Posterior cingulate gyrus (tissue), 11 donors: ENCODE results near the gene HYDIN.

ENCODE experiments used
- DNase-seq, 10 donors: peaks; one replicate each; pipeline versions ENCODE4 v3.0.0 to v3.0.0-alpha.2; 2020 to 2021; ENCODE audit warnings: mixed read lengths in 3 of 10
- intact Hi-C: fragments of 100-400 bp; cut with DNase I; formaldehyde crosslinking; loops from one replicate; pipeline ENCODE4 v1.15.1; 2023

Gene HYDIN

DNA sequence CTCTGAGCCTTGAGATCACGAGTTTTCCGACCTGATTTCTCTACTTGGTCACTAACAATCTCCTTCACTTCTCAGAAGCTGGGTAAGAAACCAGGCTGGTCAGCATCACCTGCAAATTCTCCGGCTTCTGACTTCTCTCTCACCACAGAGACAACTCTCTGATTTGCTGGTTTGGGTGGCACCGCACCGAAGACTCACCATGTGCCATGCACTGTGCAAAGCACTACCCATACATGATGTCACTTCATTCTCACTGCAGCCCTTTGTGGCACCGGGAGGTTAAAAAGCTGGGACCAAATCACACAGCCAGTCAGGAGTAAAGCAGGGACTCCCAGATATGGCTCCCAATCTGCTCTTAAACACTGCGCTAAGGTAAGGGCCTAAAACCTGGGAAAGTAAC, 430.2 kb downstream of the HYDIN start:
- intact Hi-C loops, result no loop called here
- DNase-seq, result no peak

DNA sequence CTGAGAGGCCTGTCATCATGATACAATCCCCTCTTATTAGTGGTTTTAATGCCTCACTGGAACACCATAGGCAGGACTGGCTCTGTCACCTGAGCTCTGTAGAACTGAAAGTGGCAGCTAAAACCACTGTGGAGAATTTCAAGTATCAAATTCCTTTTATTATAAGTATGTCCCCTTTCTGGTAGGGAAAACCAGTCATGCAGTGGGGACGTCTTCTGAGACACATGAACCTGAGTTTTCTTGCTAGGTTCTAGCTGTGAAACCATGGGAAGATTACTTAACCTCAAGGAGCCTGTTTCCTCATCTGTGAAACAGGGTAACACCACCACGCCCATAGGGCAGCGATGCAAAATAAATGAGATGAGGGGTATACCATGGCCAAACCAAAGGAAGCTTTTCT, 434.2 kb downstream of the HYDIN start:
- no peak for DNase-seq
- intact Hi-C loops, result no loop called here

DNA sequence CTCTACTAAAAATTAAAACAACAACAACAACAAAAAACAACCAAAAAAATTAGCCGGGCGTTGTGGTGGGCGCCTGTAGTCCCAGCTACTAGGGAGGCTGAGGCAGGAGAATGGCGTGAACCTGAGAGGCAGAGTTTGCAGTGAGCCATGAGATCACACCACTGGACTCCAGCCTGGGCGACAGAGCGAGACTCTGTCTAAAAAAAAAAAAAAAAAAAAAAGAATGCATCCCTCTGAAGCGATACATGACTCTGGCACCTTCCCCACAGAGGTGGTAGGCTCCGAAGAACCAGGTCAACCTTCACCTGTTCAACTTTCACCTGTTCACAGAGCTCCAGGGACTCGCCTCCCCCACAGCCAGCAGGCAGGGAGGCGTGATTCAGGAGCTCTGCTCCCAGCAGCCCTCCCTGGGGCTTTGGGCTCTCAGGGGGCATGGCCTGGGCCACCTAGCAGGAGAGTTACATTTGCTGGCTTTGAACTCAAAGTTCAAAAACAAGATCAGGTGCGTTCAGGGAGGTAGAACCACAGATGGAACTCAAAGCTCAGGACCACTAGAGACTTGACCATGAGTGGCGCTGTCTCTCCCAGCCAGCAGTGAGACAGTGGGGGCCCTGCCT, 435.1 kb downstream of the HYDIN start:
- intact Hi-C loops, result no loop called here
- no peak for DNase-seq

DNA sequence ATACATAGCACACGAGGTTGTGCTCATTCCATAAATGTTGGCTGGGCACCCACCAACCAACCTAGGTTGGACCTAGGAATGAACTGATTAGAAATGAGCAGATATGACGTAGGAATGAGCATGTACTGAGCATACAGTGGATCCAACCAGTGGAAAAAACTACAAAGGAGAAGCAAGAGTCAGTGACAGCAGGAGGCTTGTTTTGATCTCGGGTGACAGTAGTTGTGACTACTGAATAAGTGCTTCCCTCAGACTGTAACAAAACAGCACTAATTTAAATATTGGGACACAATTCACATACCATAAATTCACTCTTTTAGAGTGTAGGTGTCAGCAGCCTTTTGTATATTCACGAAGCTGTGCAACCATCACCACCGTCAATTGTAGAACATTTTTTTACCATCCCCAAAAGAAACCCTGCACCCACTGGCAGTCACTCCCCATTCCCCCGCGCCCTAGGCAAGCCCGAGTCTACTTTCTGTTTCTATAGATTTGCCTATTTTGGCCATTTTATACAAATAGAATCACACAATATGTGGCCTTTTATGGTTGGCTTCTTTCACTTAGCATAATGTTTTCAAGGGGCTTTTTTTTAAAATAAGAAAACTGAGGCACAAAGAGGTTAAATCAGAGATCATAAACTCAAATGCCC, 436.5 kb downstream of the HYDIN start:
- intact Hi-C loops, result no loop called here
- DNase-seq, result no peak

DNA sequence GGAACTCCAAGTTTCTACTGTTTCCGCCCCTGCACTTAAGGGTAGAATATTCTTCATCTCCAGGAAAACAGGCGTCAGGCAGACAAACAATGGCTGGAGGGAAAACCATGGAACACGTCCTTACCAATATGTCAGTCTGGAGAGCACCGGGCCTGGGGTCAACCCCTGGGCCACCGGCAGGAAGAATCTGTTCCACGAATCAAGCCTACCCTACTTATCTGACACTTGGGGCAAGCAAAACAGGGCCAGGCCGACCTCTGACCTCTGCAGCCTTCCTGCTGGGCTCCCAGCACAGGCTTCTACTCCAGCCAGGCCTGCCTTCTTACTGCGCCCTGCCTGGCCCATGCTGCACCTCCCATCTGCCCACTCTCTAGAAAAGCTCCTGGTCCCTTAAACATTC, 439.7 kb downstream of the HYDIN start:
- intact Hi-C loops, result no loop called here
- no peak for DNase-seq

DNA sequence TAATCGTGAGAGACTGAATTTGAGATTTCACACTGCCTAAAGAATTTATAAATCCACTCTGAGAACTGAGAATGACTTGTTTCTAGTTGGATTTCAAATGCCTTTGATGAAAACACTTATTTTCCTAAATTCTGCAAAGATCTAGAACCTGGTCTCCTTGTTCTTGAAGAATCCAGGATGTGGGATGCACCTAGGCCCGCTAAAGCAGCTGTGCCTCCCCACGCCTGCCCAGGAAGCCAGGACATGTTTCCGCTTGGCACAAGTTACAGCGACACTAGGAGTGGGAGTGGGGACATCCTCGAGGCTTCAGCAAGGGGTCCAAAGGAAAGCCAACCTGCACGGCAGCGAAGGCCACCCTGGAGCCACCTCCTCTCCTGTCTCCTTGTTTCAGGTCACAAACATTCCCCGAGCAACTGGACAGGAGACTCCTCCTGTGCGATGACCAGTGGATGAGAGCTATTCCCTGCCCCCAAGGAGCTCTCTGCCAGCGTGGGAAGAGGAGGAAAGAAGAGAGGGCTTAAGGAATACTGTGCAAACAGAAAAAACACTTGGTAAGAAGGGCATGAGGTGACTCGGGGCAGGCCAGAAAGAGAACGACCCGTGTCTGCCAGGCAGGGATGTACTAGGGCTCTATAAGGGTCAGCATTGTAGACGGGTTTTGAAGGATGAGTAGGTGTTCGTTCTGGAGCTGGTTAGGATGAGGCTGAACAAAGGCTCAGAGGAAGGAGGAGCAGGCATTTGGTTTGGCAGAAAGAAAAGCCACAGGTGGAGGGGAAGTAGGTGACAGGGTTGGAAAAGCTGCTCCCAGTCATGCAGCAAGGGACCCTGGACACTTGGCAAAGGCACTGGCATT, 440.7 kb downstream of the HYDIN start:
- DNase-seq, result no peak
- intact Hi-C loops, result no loop called here

DNA sequence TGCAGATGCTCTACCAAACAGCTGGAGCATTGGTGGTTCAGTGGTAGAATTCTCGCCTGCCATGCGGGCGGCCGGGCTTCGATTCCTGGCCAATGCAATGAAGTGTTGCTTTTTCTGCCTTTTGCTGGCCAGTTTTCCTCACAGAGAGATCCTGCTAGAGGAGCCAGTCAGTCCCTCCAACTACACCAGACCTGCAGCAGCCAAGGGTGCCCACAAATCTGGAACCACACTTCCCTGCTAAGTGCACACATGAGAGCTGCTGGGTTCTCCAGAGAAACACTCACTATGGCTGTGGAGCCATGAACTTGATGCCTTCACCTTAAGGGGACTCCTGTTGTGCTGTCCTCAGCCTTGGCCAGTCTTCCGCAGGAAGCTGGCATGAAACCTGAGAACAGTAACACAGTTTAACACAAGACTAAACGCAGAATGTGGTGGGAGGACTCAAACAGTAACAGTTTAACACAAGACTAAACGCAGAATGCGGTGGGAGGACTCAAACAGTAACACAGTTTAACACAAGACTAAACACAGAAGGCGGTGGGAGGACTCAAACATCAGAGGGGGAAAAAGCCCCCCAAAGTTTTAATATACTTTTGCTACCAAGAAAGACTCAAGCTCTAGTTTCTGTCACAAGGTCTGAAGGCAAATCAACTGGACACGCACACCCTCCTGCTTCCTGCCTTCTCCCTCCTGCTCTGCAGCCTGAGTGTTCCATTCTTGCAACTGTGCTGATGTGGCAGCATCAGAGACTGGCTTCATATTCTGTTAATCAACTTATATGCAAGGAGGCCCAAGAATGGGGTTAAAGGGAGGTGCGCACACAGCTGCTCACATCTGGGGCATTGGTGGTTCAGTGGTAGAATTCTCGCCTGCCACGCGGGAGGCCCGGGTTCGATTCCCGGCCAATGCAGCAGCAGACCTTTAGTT, 441.6 kb downstream of the HYDIN start:
- peak in 3 of 10 donors; percentile 24 to 88 (median 29) for DNase-seq

DNA sequence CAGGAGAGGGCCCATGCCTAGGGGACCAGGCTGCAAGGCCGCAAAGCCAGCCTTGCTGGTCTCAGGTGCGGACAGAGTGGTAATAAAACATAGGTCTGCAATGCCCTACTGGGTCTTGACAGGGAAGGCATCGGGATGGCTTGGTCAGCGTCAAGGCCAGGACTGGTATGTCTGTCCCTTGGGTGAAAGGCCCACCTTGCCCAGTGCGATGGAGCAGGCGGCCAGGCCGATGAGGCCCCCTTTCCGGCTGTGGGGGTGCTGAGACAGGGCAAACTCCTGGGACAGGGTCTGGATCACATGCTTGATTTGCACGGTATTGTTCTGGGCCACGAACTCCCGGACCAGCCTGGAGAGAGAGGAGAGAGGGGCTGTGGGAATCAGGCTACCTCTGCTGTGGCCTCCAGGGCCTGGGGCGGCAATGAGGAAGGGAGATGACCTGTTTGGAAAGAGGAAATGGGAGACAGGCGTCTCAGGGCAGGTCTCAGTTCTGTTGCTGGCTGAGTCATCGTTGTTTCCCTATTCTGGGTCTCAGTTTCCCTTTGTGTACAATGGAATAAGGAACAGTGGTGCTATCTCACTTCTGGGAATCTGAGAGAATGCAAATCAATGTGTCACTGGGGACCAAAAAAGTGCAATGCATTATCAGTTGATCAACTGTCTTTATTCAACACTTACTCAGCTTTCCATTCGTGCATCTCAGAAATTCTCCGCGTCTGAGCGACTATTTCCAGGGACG, 444.3 kb downstream of the HYDIN start:
- intact Hi-C loops, result no loop called here

More for the DNA sequence above, 441.6 kb downstream of the HYDIN start:
- intact Hi-C loops, result no loop called here

DNA sequence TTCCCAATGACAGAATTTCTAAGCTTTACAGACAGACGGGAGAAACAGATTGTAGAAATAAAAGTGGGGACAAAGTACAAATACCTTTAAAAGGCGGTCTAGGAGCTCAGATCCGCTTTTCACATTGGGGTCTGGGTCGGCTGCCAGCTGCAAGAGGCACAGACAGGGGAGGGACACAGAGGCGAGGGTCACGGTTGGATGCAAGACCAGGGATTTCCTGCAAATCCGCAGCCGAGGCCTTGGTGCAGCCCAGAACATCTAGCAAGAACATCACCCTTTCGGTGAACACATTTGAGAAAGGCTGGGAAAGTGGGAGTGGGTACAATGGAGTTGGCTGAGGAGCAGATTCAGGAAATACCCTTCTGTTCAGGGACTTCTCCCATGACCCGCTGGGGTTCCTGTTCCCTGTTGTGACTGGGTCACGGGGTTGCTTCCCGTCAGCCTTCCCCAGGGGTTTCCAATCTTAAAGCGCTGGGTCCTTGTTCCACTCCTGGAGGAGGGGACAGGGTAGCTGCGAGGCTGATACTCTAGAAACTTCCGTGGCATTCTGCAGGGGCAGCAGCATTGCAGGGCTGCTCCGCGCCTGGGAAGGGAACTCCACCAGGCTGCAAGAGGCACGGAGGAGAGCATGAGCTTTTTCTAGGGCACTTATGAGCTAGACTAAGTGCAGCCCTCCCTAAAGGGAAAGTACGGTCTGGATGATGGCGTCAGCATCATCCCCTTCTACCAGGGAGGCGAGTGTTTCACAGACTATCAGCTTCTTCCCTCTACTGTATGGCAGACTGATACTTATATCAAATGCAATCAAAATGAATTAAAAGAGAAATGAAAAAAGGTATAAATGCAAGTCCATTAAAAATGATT, 445.6 kb downstream of the HYDIN start:
- intact Hi-C loops, result no loop called here
- peak in 1 of 10 donors; percentile 29 for DNase-seq

More for the DNA sequence above, 444.3 kb downstream of the HYDIN start:
- no peak for DNase-seq

DNA sequence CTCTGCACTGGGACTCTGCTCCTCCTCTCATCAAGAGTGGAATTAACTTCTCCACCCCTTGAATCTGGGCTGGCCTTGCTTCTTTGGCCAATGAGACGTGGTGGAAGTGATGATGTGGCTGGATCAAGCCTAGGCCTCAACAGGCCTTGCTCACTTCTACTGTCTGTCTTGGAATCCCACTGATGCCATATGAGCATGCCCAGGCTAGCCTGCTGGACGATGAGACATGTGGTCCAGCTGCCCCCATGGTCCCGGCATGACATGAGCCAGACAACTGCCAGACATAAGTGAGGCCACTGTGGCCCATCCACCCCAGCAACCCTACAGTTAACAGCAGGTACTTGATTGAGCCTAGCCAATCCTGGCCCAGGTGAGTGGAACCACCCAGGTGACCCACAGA, 448.3 kb downstream of the HYDIN start:
- DNase-seq, result no peak
- intact Hi-C loops, result no loop called here

DNA sequence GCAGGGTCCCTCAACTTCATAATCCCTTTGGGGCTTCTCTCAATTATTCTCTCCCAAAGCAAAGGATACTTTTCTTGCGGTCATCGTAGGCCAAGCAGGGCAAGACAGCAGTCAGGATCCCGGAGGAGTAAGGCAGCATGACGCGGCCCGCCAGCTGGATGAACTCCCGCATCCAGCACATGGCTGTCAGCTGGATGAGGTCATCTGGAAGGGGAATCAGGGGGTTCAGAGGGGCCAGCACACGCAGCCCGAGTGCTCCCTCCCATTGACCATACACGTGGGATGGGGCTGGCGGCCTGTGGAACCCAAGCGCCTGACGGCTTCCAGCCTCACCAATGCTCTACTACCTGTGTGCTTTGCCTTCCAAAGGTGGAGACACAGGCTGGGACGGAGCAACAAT, 448.7 kb downstream of the HYDIN start:
- intact Hi-C loops, result no loop called here
- no peak for DNase-seq

DNA sequence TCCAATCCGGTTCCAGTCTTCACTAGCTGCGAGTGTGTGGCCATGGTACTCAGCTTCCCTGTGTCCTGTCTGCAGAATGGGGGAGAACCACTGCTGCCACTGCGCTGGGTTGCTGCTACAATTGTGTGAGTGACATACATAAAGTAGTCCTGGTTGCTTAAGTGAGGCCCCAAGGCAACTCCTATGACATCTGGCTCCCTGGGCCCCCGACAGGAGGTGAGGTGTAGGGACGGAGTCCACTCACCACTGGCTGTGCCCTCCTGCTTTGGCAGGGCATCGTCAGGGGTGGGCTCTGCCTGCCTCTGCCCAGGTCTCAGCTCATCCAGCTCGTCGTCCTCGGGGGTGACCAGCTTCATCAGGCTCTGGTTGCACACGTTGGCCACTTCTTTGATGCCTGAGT, 450.0 kb downstream of the HYDIN start:
- DNase-seq, result peak in 1 of 10 donors; percentile 50
- intact Hi-C loops, result no loop called here

DNA sequence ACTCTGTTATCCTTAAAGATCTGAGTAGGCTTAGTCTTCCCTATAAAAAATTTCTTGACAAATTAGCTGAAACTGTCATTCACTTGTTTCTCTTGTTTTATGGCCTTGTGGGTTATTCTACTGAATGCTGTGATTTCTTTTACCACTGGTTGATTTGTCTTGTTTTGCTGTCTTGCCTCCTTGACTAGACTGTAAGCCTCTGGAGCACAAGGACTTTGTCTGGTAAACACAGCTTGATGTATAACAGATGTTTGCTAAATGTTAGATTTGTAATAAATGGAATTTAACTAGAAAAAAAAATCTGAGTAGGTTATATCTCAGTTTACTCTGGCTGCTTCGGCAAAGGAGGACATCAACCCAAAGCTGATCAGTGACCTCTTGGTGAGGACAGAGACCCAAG, 451.2 kb downstream of the HYDIN start:
- no peak for DNase-seq
- intact Hi-C loops, result no loop called here

DNA sequence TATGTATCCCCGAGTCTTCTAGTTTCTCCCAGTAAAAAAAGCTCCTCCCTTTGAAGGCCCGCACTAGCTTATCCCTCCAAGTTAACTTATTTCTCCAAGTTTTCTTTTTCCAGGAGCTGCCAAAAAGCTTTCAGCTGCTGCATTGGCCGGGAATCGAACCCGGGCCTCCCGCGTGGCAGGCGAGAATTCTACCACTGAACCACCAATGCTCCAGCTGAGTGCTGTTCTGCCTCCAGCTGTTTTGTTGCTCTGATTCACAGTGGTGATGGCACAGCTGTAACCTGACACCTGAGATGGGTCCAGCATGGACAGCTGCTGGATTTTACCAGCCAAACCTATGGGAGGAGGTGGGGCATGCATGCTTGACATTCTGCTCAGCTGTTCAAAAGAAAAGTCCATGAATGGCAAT, 451.6 kb downstream of the HYDIN start:
- DNase-seq, result peak in 6 of 10 donors; percentile 31 to 87 (median 42)
- intact Hi-C loops, result no loop called here

DNA sequence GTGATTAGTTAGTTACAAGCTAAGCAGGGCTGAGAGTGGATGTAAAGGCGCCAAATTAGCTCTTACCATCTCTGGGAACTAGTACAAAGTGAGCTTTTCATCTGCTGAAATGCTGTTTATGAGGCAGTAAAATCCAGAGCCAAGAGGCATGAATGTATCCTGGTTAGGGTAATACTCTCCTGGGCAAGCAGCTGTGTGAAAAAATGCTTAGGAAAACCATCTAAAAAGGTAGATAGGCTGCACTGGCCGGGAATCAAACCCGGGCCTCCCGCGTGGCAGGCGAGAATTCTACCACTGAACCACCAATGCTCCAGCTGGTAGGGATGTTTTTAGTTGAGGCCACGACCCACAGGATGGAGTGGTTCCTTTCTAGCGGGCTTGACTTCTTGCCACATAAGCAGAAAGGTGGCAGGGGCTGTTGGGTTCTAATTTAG, 452.5 kb downstream of the HYDIN start:
- intact Hi-C loops, result no loop called here
- peak in 2 of 10 donors; percentile 51 for DNase-seq

DNA sequence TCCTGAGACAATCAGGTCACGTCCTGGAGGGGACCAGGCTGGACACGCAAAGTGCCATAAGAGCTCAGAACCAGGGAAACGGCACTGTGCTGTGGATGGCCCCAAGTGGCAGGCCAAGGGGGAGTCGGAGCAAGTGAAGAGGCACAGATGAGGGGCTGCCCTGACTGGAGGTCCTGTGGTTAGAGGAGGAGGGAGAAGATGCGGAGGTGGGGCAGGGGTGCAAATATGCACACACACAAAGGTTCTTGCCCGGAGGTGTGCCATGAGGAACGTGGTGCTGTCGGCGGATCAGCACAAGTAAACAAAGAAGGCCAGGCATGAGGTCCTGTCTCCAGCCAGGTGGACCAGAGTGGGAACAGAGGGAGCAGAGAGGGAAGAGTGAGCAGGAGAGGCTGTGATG, 453.0 kb downstream of the HYDIN start:
- intact Hi-C loops, result no loop called here
- peak in 2 of 10 donors; percentile 22 to 47 for DNase-seq

DNA sequence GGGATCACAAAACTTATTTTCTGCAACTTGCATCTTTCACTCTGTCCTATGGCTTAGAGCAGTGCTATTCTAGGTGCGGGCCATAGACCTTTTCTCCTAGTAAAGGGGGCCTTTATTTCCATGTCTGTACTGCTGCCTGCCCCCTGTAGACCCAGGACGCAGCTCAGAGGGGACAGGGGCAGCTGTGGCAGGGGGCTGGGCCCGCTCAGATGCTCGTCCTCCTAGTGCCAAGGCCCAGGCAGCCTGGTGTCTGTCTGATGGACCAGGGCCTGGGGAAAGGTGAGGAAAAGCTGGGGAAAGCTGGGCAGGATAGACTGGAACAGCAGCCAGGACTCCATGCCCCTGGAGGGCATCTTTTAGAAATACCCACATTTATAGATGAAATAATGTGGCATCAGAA, 455.1 kb downstream of the HYDIN start:
- DNase-seq, result peak in 3 of 10 donors; percentile 30 to 66 (median 39)
- intact Hi-C loops, result no loop called here

DNA sequence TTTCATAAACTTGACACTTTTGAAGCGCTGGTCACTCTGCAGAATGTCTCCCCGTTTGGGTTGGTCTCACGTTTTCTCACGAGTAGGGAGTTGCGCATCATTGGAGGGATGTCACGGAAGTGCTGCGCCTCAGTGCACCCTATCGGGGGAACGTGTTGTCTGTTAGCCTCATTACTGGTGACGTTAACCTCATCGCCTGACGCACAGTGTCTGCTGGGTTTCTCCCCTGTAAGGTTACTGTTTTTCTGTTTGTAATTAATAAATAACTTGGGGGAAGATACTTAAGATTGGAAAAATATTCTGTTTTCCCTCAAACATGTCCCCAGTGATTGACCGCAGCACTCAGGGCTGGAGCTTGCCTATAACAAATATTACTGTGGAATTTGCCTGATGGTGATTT, 456.3 kb downstream of the HYDIN start:
- DNase-seq, result peak in 2 of 10 donors; percentile 16 to 28
- intact Hi-C loops, result loop anchor here (5.0 kb wide), 1 partner anchor 247 kb away; no protein-coding TSS in a partner anchor

DNA sequence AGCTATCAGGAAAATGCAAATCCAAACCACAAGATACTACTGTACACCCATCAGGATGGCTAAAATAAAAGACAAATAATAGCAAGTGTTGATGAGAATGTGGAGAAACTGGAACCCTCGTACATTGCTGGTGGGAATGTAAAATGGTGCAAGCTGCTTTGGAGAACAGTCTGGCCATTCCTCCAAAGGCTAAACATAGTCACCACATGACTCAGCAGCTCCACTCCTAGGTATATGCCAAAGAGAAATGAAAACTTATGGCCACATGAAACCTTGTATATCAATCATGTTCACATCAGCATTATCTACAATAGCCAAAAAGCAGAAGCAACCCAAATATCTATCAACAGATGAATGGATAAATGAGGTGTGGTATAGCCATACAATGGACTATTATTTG, 458.0 kb downstream of the HYDIN start:
- DNase-seq, result no peak
- intact Hi-C loops, result loop anchor here (5.0 kb wide), 1 partner anchor 245 kb away; no protein-coding TSS in a partner anchor
